ENCODE data around the gene RFFL. TPM values are rescaled to one million over a fixed set of nuclear protein-coding genes. Genes with fewer than 3 reads are reported as not detected.
A peak's percentile ranks its signal among the peaks of the same experiment; 100 is the strongest.

RFFL gene
- total and polyA plus RNA-seq, 9 of the 15 experiments (the other 6 are each of a cell fraction or from before 2014, with no cell fraction given): 3.4 to 18.1 (median 12.8) TPM

- TF ChIP-seq ZNF239 (CRISPR knock-in tag; IDR thresholded peaks at IDR 0.05) (peak; percentile 49; the same call in 1 of the 2 replicates), ZNF75A (CRISPR knock-in tag; IDR thresholded peaks at IDR 0.05) (no peak), MTA3 (IDR thresholded peaks at IDR 0.05; ENCODE audit: borderline replicate concordance) (peak; percentile 82; the same call in 1 of the 2 replicates), STAT5B (CRISPR knock-in tag; IDR thresholded peaks at IDR 0.05) (no peak), SAP30 (IDR thresholded peaks at IDR 0.05; ENCODE audit: borderline replicate concordance, insufficient read depth, low read depth, low read length, poor library complexity, severe bottlenecking) (no peak), THAP7 (CRISPR knock-in tag; IDR thresholded peaks at IDR 0.05) (no peak), SRSF7 (optimal IDR thresholded peaks at IDR 0.05; ENCODE audit: low read depth, low read length) (no peak), FUS (optimal IDR thresholded peaks at IDR 0.05; ENCODE audit: low read depth, low read length) (no peak), PHB2 (IDR thresholded peaks at IDR 0.05; ENCODE audit: low read depth) (no peak)
- TF ChIP-seq, protein P1, sequence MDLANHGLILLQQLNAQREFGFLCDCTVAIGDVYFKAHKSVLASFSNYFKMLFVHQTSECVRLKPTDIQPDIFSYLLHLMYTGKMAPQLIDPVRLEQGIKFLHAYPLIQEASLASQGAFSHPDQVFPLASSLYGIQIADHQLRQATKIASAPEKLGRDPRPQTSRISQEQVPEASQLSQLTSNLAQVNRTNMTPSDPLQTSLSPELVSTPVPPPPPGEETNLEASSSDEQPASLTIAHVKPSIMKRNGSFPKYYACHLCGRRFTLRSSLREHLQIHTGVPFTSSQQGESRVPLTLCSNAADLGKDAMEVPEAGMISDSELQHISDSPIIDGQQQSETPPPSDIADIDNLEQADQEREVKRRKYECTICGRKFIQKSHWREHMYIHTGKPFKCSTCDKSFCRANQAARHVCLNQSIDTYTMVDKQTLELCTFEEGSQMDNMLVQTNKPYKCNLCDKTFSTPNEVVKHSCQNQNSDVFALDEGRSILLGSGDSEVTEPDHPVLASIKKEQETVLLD (IDR thresholded peaks at IDR 0.05): peak; percentile 64; the same call in 1 of the 2 replicates
- TF ChIP-seq, protein P2, sequence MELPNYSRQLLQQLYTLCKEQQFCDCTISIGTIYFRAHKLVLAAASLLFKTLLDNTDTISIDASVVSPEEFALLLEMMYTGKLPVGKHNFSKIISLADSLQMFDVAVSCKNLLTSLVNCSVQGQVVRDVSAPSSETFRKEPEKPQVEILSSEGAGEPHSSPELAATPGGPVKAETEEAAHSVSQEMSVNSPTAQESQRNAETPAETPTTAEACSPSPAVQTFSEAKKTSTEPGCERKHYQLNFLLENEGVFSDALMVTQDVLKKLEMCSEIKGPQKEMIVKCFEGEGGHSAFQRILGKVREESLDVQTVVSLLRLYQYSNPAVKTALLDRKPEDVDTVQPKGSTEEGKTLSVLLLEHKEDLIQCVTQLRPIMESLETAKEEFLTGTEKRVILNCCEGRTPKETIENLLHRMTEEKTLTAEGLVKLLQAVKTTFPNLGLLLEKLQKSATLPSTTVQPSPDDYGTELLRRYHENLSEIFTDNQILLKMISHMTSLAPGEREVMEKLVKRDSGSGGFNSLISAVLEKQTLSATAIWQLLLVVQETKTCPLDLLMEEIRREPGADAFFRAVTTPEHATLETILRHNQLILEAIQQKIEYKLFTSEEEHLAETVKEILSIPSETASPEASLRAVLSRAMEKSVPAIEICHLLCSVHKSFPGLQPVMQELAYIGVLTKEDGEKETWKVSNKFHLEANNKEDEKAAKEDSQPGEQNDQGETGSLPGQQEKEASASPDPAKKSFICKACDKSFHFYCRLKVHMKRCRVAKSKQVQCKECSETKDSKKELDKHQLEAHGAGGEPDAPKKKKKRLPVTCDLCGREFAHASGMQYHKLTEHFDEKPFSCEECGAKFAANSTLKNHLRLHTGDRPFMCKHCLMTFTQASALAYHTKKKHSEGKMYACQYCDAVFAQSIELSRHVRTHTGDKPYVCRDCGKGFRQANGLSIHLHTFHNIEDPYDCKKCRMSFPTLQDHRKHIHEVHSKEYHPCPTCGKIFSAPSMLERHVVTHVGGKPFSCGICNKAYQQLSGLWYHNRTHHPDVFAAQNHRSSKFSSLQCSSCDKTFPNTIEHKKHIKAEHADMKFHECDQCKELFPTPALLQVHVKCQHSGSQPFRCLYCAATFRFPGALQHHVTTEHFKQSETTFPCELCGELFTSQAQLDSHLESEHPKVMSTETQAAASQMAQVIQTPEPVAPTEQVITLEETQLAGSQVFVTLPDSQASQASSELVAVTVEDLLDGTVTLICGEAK (IDR thresholded peaks at IDR 0.05): no peak
- TF ChIP-seq, protein P2 (CRISPR knock-in tag; IDR thresholded peaks at IDR 0.05): no peak
- TF ChIP-seq, protein P3, sequence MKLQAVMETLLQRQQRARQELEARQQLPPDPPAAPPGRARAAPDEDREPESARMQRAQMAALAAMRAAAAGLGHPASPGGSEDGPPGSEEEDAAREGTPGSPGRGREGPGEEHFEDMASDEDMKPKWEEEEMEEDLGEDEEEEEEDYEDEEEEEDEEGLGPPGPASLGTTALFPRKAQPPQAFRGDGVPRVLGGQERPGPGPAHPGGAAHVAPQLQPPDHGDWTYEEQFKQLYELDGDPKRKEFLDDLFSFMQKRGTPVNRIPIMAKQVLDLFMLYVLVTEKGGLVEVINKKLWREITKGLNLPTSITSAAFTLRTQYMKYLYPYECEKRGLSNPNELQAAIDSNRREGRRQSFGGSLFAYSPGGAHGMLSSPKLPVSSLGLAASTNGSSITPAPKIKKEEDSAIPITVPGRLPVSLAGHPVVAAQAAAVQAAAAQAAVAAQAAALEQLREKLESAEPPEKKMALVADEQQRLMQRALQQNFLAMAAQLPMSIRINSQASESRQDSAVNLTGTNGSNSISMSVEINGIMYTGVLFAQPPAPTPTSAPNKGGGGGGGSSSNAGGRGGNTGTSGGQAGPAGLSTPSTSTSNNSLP (IDR thresholded peaks at IDR 0.05; ENCODE audit: borderline replicate concordance, low read depth, low read length): peak; percentile 57; the same call in 1 of the 2 replicates
- TF ChIP-seq, protein P4, sequence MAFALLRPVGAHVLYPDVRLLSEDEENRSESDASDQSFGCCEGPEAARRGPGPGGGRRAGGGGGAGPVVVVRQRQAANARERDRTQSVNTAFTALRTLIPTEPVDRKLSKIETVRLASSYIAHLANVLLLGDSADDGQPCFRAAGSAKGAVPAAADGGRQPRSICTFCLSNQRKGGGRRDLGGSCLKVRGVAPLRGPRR (CRISPR knock-in tag; IDR thresholded peaks at IDR 0.05): no peak
Observed at GRCh38 chr17:35063514-35064223, at the start of gene RFFL (continued).

Data from K562 (cell line).